Mesendoderm (in vitro differentiated cells): ENCODE measurements around the gene TBC1D24.

ENCODE experiments used
- DNase-seq: peaks from one replicate; pipeline ENCODE4 v3.0.0; 2013
- H2AK5ac ChIP-seq: 2 replicates; pipeline ENCODE4 v1.6.1; 2013; ENCODE audit warnings: low read length, inconsistent platforms
- H2BK120ac ChIP-seq: 2 replicates; pipeline ENCODE4 v1.6.1; 2013; ENCODE audit warnings: low read depth, mild to moderate bottlenecking, low read length, moderate library complexity, mixed read lengths
- H2BK15ac ChIP-seq: replicated peaks from 2 replicates; pipeline ENCODE4 v1.6.1; 2013; ENCODE audit warnings: low read depth, mild to moderate bottlenecking, moderate library complexity
- H2BK5ac ChIP-seq: 2 replicates; pipeline ENCODE4 v1.6.1; 2013; ENCODE audit warnings: low read length, inconsistent platforms
- H3K18ac ChIP-seq: 2 replicates; pipeline ENCODE4 v1.6.1; 2013; ENCODE audit warnings: mild to moderate bottlenecking, low read length, mixed read lengths
- H3K23ac ChIP-seq: one replicate; pipeline ENCODE4 v1.6.1; 2013; ENCODE audit warnings: low read length
- H3K27ac ChIP-seq: 2 replicates; pipeline ENCODE4 v1.5.1; 2013; ENCODE audit warnings: low read depth, mild to moderate bottlenecking, inconsistent platforms, low read length, moderate library complexity
- H3K27me3 ChIP-seq: 2 replicates; pipeline ENCODE4 v1.6.1; 2013; ENCODE audit warnings: low read length, control low read depth, mild to moderate bottlenecking, inconsistent platforms; ENCODE audit not compliant: insufficient read depth, poor library complexity
- H3K36me3 ChIP-seq: 2 replicates; pipeline ENCODE4 v1.6.1; 2013; ENCODE audit warnings: low read length, inconsistent platforms; ENCODE audit not compliant: control insufficient read depth, insufficient read depth
- H3K4ac ChIP-seq: one replicate; pipeline ENCODE4 v1.6.1; 2013; ENCODE audit warnings: low read depth, mild to moderate bottlenecking, low read length, moderate library complexity
- H3K4me1 ChIP-seq: 2 replicates; pipeline ENCODE4 v1.6.1; 2013; ENCODE audit warnings: low read depth, low read length, inconsistent platforms; ENCODE audit not compliant: control insufficient read depth
- H3K4me2 ChIP-seq: 2 replicates; pipeline ENCODE4 v1.6.1; 2013; ENCODE audit warnings: low read length
- H3K4me3 ChIP-seq: 2 replicates; pipeline ENCODE4 v1.5.1; 2013; ENCODE audit warnings: mild to moderate bottlenecking, low read length
- H3K56ac ChIP-seq: one replicate; pipeline ENCODE4 v1.6.1; 2013; ENCODE audit warnings: low read length
- H3K79me1 ChIP-seq: 2 replicates; pipeline ENCODE4 v1.6.1; 2013; ENCODE audit warnings: low read length, inconsistent platforms
- H3K79me2 ChIP-seq: 2 replicates; pipeline ENCODE4 v1.6.1; 2013; ENCODE audit warnings: mild to moderate bottlenecking, low read length; ENCODE audit not compliant: control insufficient read depth, insufficient read depth
- H3K9ac ChIP-seq: 2 replicates; pipeline ENCODE4 v1.6.1; 2013; ENCODE audit warnings: low read length, inconsistent platforms
- H4K5ac ChIP-seq: one replicate; pipeline ENCODE4 v1.6.1; 2013; ENCODE audit warnings: low read length
- H4K8ac ChIP-seq: one replicate; pipeline ENCODE4 v1.6.1; 2013; ENCODE audit warnings: low read depth, mild to moderate bottlenecking, control low read depth, low read length, moderate library complexity
- WGBS: extraction: QIAGEN DNeasy Blood & Tissue Kit; methylation state at CpG from one replicate; pipeline ENCODE4 v1.1.7; 2013; ENCODE audit warnings: low lambda C conversion rate, missing lambda C conversion rate; ENCODE audit not compliant: insufficient coverage; ENCODE audit errors: extremely low coverage; 5-methylcytosine and 5-hydroxymethylcytosine counted together

TBC1D24 gene

DNA sequence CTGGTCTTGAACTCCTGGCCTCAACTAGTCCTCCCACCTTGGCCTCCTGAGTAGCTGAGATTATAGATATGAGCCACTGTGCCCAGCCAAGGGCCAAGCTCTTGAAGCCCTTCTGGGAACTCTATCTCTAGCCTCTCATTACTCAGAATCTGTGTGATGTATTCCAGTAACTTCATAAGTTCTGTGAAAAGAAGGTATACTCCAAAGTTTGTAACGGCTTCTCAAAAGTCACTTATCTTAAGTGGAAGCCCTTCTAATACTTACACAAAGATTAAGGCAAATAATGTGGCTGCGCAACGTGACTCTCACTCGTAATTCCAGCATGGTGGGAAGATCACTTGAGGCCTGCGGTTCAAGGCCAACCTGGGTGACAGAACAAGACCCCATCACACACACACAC lies 19.7 kb downstream of the TBC1D24 start:
- H3K4ac ChIP-seq, result no peak overlapping the region
- DNase-seq, result no peak
- H4K5ac ChIP-seq, result no peak overlapping the region
- no peak overlapping the region for H3K9ac ChIP-seq
- H3K23ac ChIP-seq, result no peak overlapping the region
- no peaks in the 10 kb centered on the region for H3K27me3 ChIP-seq
- no peaks in the 10 kb centered on the region for H3K36me3 ChIP-seq
- H2BK5ac ChIP-seq, result no peak overlapping the region
- no peak overlapping the region for H3K4me2 ChIP-seq
- H3K18ac ChIP-seq, result no peak overlapping the region
- no peak overlapping the region for H3K27ac ChIP-seq
- no peak overlapping the region for H2BK120ac ChIP-seq
- no peaks in the 10 kb centered on the region for H3K79me2 ChIP-seq
- H4K8ac ChIP-seq, result no peak overlapping the region
- H2AK5ac ChIP-seq, result no peak overlapping the region
- no peaks in the 10 kb centered on the region for H3K4me1 ChIP-seq
- H3K56ac ChIP-seq, result no peak overlapping the region
- no peak overlapping the region for H3K4me3 ChIP-seq
- no CpG with 5 or more reads among the region's 5 CpGs for WGBS
- no peak overlapping the region for H2BK15ac ChIP-seq
- no peaks in the 10 kb centered on the region for H3K79me1 ChIP-seq

DNA sequence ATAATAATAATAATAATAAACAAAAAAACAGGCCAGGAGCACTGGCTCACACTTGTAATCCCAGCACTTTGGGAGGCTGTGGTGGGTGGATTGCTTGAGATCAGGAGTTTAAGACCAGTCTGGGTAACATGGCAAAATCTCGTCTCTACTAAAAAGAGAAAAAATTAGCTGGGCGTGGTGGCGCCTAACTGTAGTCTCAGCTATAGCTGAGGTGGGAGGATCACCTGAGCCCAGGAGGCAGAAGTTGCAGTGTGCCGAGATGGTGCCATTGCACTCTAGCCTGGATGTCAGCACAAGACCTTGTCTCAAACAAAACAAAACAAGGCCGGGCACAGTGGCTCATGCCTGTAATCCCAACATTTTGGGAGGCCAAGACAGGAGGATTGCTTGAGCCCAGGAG lies 20.1 kb downstream of the TBC1D24 start:
- Histone ChIP-seq H3K36me3 (no peaks in the 10 kb centered on the region), H3K23ac (no peak overlapping the region), H3K4ac (no peak overlapping the region), H3K27ac (no peak overlapping the region), H3K4me2 (no peak overlapping the region), H4K8ac (no peak overlapping the region), H4K5ac (no peak overlapping the region), H3K4me1 (no peaks in the 10 kb centered on the region), H3K18ac (no peak overlapping the region), H3K79me1 (no peaks in the 10 kb centered on the region), H3K79me2 (no peaks in the 10 kb centered on the region), H3K4me3 (no peak overlapping the region), H2AK5ac (no peak overlapping the region), H2BK5ac (no peak overlapping the region), H2BK120ac (no peak overlapping the region), H2BK15ac (no peak overlapping the region), H3K56ac (no peak overlapping the region), H3K27me3 (no peaks in the 10 kb centered on the region), H3K9ac (no peak overlapping the region)
- no CpG with 5 or more reads among the region's 5 CpGs for WGBS
- no peak for DNase-seq

DNA sequence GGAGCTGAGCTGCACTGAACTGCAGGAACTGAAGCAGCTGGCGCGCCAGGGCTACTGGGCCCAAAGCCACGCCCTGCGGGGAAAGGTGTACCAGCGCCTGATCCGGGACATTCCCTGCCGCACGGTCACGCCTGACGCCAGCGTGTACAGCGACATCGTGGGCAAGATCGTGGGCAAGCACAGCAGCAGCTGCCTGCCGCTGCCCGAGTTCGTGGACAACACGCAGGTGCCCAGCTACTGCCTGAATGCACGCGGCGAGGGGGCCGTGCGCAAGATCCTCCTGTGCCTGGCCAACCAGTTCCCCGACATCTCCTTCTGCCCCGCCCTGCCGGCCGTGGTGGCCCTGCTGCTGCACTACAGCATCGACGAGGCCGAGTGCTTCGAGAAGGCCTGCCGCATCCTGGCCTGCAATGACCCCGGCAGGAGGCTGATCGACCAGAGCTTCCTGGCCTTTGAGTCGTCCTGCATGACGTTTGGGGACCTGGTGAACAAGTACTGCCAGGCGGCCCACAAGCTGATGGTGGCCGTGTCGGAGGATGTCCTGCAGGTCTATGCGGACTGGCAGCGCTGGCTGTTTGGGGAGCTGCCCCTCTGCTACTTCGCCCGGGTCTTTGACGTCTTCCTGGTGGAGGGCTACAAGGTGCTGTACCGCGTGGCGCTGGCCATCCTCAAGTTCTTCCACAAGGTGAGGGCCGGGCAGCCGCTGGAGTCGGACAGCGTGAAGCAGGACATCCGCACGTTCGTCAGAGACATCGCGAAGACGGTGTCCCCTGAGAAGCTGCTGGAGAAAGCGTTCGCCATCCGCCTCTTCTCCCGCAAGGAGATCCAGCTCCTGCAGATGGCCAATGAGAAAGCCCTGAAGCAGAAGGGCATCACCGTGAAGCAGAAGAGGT lies 21.5 kb downstream of the TBC1D24 start:
- Histone ChIP-seq H2BK120ac (no peak overlapping the region), H3K27me3 (no peaks in the 10 kb centered on the region), H3K79me1 (no peaks in the 10 kb centered on the region), H3K27ac (no peak overlapping the region), H3K4me1 (no peaks in the 10 kb centered on the region), H3K4ac (no peak overlapping the region), H3K9ac (no peak overlapping the region), H3K56ac (no peak overlapping the region), H3K4me2 (no peak overlapping the region), H4K8ac (no peak overlapping the region), H2BK15ac (no peak overlapping the region), H2AK5ac (no peak overlapping the region), H2BK5ac (no peak overlapping the region), H3K23ac (no peak overlapping the region), H3K18ac (no peak overlapping the region), H3K4me3 (no peak overlapping the region), H3K79me2 (no peaks in the 10 kb centered on the region), H3K36me3 (no peaks in the 10 kb centered on the region), H4K5ac (no peak overlapping the region)
- no CpG with 5 or more reads among the region's 62 CpGs for WGBS
- DNase-seq, result no peak

DNA sequence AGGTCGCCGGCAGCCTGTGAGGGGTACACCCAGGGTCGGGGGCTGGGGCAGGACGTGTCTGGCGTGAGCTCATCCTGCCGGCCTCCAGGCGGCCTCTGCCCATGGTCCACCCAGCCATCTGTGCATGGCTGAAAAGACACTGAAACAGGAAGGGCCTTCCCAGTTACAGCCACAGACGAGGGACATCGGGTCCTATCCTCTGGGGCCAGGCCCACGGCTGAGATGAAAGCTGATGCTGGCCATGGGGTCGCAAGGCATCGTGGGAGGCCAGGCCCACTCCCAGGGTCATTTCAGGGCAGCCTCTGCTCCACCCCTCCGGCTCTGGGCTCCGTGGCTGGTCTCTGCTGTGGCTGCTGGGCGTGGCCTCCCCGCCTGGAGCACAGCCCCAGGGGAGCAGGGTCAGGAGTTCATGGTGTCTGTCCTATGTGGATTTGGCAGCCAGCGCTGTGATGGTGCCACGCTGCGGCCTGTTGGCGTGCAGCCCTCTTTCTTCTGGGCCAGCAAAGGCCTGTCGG lies 22.2 kb downstream of the TBC1D24 start:
- H3K56ac ChIP-seq, result no peak overlapping the region
- no peaks in the 10 kb centered on the region for H3K27me3 ChIP-seq
- no peak overlapping the region for H3K4me2 ChIP-seq
- no peak overlapping the region for H3K27ac ChIP-seq
- no peak overlapping the region for H3K9ac ChIP-seq
- H2BK120ac ChIP-seq, result no peak overlapping the region
- no peak overlapping the region for H4K5ac ChIP-seq
- no peak overlapping the region for H3K18ac ChIP-seq
- H2BK15ac ChIP-seq, result no peak overlapping the region
- H3K79me1 ChIP-seq, result no peaks in the 10 kb centered on the region
- H2BK5ac ChIP-seq, result no peak overlapping the region
- no peak for DNase-seq
- no peak overlapping the region for H2AK5ac ChIP-seq
- H3K23ac ChIP-seq, result no peak overlapping the region
- no CpG with 5 or more reads among the region's 21 CpGs for WGBS
- H4K8ac ChIP-seq, result no peak overlapping the region
- H3K4me3 ChIP-seq, result no peak overlapping the region
- no peaks in the 10 kb centered on the region for H3K4me1 ChIP-seq
- no peak overlapping the region for H3K4ac ChIP-seq
- no peaks in the 10 kb centered on the region for H3K79me2 ChIP-seq
- H3K36me3 ChIP-seq, result no peaks in the 10 kb centered on the region

DNA sequence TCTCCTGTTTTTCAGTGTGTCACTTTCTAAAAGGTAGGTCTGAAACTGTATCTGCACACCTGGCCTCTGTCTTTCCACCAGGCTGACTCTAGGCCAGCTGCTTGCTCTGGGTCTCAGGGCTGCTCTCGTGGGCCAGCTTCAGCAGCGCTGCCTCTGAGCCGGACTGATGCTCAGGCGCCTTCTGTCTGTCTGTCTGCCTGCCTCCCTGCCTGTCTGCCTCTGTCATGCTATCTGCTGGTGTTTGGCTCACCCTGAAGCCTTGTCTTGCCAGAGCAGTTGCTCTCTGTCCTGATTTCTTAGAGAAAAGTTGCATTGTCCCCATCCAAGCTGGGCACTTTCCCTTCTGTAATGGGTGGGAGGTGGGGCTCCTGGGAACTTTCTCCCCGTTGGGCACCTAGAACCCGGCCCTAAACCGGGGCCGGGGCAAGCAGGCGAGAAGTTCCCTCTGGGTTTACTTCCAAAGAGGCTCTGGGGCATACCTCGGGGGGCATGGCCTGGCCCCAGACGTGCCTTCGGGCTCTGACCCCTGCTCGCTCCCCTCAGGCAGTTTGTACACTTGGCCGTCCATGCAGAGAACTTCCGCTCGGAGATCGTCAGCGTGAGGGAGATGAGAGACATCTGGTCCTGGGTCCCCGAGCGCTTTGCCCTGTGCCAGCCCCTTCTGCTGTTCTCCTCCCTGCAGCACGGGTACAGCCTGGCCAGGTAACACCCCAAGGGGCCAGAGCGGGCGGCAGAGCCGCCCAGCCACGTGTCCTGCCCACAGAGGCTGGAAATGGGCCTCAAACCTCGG lies 23.0 kb downstream of the TBC1D24 start:
- H3K79me1 ChIP-seq, result no peaks in the 10 kb centered on the region
- no peaks in the 10 kb centered on the region for H3K27me3 ChIP-seq
- no peak overlapping the region for H3K27ac ChIP-seq

More for the DNA sequence above, 23.0 kb downstream of the TBC1D24 start:
- H3K56ac ChIP-seq, result no peak overlapping the region
- H3K4ac ChIP-seq, result no peak overlapping the region
- H3K23ac ChIP-seq, result no peak overlapping the region
- H3K9ac ChIP-seq, result no peak overlapping the region
- no peak overlapping the region for H4K5ac ChIP-seq
- H3K4me2 ChIP-seq, result no peak overlapping the region
- WGBS, result no CpG with 5 or more reads among the region's 26 CpGs
- no peaks in the 10 kb centered on the region for H3K4me1 ChIP-seq
- H3K36me3 ChIP-seq, result no peaks in the 10 kb centered on the region
- no peaks in the 10 kb centered on the region for H3K79me2 ChIP-seq
- DNase-seq, result no peak
- H2AK5ac ChIP-seq, result no peak overlapping the region
- no peak overlapping the region for H2BK120ac ChIP-seq
- H3K4me3 ChIP-seq, result no peak overlapping the region
- no peak overlapping the region for H2BK15ac ChIP-seq
- no peak overlapping the region for H3K18ac ChIP-seq
- no peak overlapping the region for H2BK5ac ChIP-seq
- H4K8ac ChIP-seq, result no peak overlapping the region
